MM.1S (cell line): Measurements from ENCODE around the gene ZC3H8.

Source experiments
- DNase-seq: peaks from one replicate; pipeline ENCODE4 v3.0.0-alpha.2; 2015
- H2AFZ ChIP-seq: fragments of 300-600 bp; sonication (generic); 2 replicates; pipeline ENCODE4 v1.6.0; 2016; ENCODE audit warnings: antibody characterized with exemption, low read length
- H3F3A ChIP-seq: fragments of 300-600 bp; sonication (generic); 2 replicates; pipeline ENCODE4 v1.6.1; 2016; ENCODE audit warnings: mild to moderate bottlenecking, antibody characterized with exemption, low read length, moderate library complexity, mixed read lengths; ENCODE audit not compliant: insufficient read depth
- H3K27ac ChIP-seq: fragments of 300-600 bp; sonication (generic); 2 replicates; pipeline ENCODE4 v1.5.1; 2016; ENCODE audit warnings: mild to moderate bottlenecking, low read length
- H3K27me3 ChIP-seq: fragments of 300-600 bp; sonication (generic); replicated peaks from 2 replicates; pipeline ENCODE4 v1.6.0; 2016; ENCODE audit warnings: low read length; ENCODE audit not compliant: insufficient read depth
- H3K36me3 ChIP-seq: fragments of 300-600 bp; sonication (generic); replicated peaks from 2 replicates; pipeline ENCODE4 v1.6.1; 2016; ENCODE audit warnings: mild to moderate bottlenecking, low read length, mixed read lengths; ENCODE audit not compliant: insufficient read depth
- H3K4me1 ChIP-seq: fragments of 300-600 bp; sonication (generic); 2 replicates; pipeline ENCODE4 v1.6.1; 2016; ENCODE audit warnings: low read length, mixed read lengths
- H3K4me2 ChIP-seq: fragments of 300-600 bp; sonication (generic); 2 replicates; pipeline ENCODE4 v1.6.0; 2016; ENCODE audit warnings: low read depth, low read length
- H3K4me3 ChIP-seq: fragments of 300-600 bp; sonication (generic); 2 replicates; pipeline ENCODE4 v1.5.1; 2016; ENCODE audit warnings: low read length, mixed read lengths
- H3K79me2 ChIP-seq: fragments of 300-600 bp; sonication (generic); 2 replicates; pipeline ENCODE4 v1.6.1; 2016; ENCODE audit warnings: mixed run types, low read length, mixed read lengths
- H3K9ac ChIP-seq: fragments of 300-600 bp; sonication (generic); 2 replicates; pipeline ENCODE4 v1.6.1; 2016; ENCODE audit warnings: low read length, mixed read lengths
- H3K9me2 ChIP-seq: fragments of 300-600 bp; sonication (generic); replicated peaks from 2 replicates; pipeline ENCODE4 v1.6.1; 2016; ENCODE audit warnings: mild to moderate bottlenecking, low read length, mixed read lengths; ENCODE audit not compliant: insufficient read depth
- H3K9me3 ChIP-seq: fragments of 300-600 bp; sonication (generic); replicated peaks from 2 replicates; pipeline ENCODE4 v1.6.1; 2016; ENCODE audit warnings: mild to moderate bottlenecking, low read length, mixed read lengths; ENCODE audit not compliant: insufficient read depth
- H4K20me1 ChIP-seq: fragments of 300-600 bp; sonication (generic); 2 replicates; pipeline ENCODE4 v1.6.1; 2016; ENCODE audit warnings: mild to moderate bottlenecking, low read length, moderate library complexity, mixed read lengths; ENCODE audit not compliant: insufficient read depth
- CTCF ChIP-seq: fragments of 300-600 bp; sonication (generic); IDR thresholded peaks from 2 replicates; pipeline ENCODE4 v1.5.1; 2016; ENCODE audit warnings: antibody characterized with exemption, low read length, mixed read lengths
- EZH2 ChIP-seq: fragments of 300-600 bp; sonication (generic); optimal IDR thresholded peaks from 2 replicates; pipeline ENCODE3; 2017; ENCODE audit warnings: low read depth, mild to moderate bottlenecking, antibody characterized with exemption, low read length, mixed read lengths
- EZH2phosphoT487 ChIP-seq: fragments of 300-600 bp; sonication (generic); IDR thresholded peaks from 2 replicates; pipeline ENCODE4 v1.6.1; 2018; ENCODE audit warnings: antibody characterized with exemption, low read length

Gene ZC3H8

DNA sequence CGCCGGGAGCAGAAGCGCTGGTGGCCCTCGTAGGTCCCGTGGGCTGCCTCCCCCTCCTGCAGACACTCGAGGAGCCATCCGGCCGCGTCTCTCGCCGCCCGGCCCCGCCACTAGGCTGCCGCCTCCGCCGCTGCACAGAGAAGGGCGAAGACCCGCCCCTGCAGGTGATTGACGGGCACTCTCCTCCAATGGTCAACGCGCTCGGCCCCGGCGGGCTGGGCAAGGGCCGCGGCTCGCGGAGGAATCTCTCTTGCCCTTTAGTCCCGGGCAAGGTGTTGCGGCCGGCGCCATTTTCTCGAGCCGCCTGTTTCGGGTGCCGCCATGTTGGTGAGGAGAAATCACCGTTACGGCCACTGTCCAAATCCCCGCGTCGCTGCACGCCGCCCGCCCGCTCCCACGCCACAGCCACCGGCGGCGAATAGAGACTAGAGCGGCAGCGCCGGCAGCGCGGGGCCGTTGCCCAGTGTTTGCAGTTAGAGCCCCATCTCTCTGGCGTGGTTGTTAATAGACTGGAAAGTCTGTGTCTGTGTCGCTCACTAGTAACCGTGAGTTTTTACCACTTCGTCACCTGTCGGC, 20.6 kb upstream of the ZC3H8 start, which contains the start of gene ZC3H6:
TSS of gene ZC3H6 (plus strand) at position 287 of the 576 bp plus-strand sequence. CDS start 398 bp downstream, outside the sequence.
- no peaks in the 10 kb centered on the region for H3K4me1 ChIP-seq
- no peak for TF ChIP-seq CTCF
- no peak for TF ChIP-seq EZH2
- no peak for TF ChIP-seq EZH2phosphoT487
- H3K36me3 ChIP-seq: no peaks in the 10 kb centered on the region
- no peaks in the 10 kb centered on the region for H3K27me3 ChIP-seq
- peak within 1 kb of the TSS; percentile 99 for H3K4me3 ChIP-seq
- H4K20me1 ChIP-seq: no peaks in the 10 kb centered on the region
- H3K27ac ChIP-seq: peak within 1 kb of the TSS; percentile 98
- H3K79me2 ChIP-seq: 0 out of 2 replicates have a peak, but pooled peaks cover 3% of the 10 kb centered on the region
- no peaks in the 10 kb centered on the region for H3K9me3 ChIP-seq
- H2AFZ ChIP-seq: peak within 1 kb of the TSS; percentile 94
- H3F3A ChIP-seq: no peaks in the 10 kb centered on the region
- H3K4me2 ChIP-seq: peak within 1 kb of the TSS; percentile 88
- H3K9ac ChIP-seq: peak within 1 kb of the TSS; percentile 100
- no peaks in the 10 kb centered on the region for H3K9me2 ChIP-seq
- DNase-seq: peak; percentile 97

GRCh38 chr2:112273349-112273748, 18.5 kb upstream of the ZC3H8 start:
- Histone ChIP-seq H3K4me1 (no peaks in the 10 kb centered on the region), H4K20me1 (no peaks in the 10 kb centered on the region), H3K9ac (no peak overlapping the region), H2AFZ (no peak overlapping the region), H3K4me3 (no peak overlapping the region), H3K27me3 (no peaks in the 10 kb centered on the region), H3K9me3 (no peaks in the 10 kb centered on the region), H3K9me2 (no peaks in the 10 kb centered on the region), H3K36me3 (no peaks in the 10 kb centered on the region), H3K79me2 (0 out of 2 replicates have a peak, but pooled peaks cover 3% of the 10 kb centered on the region), H3F3A (no peaks in the 10 kb centered on the region), H3K4me2 (no peak overlapping the region), H3K27ac (no peak overlapping the region)
- TF ChIP-seq EZH2phosphoT487 (no peak), EZH2 (no peak), CTCF (no peak)
- no peak for DNase-seq

GRCh38 chr2:112272669-112273068, 17.8 kb upstream of the ZC3H8 start:
- Histone ChIP-seq H2AFZ (no peak overlapping the region), H3K79me2 (no peaks in the 10 kb centered on the region), H3K9ac (no peak overlapping the region), H3F3A (no peaks in the 10 kb centered on the region), H3K27ac (no peak overlapping the region), H4K20me1 (no peaks in the 10 kb centered on the region), H3K9me3 (no peaks in the 10 kb centered on the region), H3K9me2 (no peaks in the 10 kb centered on the region), H3K4me1 (no peaks in the 10 kb centered on the region), H3K36me3 (no peaks in the 10 kb centered on the region), H3K27me3 (no peaks in the 10 kb centered on the region), H3K4me3 (no peak overlapping the region), H3K4me2 (no peak overlapping the region)
- no peak for DNase-seq
- TF ChIP-seq EZH2phosphoT487 (no peak), EZH2 (no peak), CTCF (no peak)
